Measurements from ENCODE around the gene RBMS1.

The RBMS1 gene

DNA sequence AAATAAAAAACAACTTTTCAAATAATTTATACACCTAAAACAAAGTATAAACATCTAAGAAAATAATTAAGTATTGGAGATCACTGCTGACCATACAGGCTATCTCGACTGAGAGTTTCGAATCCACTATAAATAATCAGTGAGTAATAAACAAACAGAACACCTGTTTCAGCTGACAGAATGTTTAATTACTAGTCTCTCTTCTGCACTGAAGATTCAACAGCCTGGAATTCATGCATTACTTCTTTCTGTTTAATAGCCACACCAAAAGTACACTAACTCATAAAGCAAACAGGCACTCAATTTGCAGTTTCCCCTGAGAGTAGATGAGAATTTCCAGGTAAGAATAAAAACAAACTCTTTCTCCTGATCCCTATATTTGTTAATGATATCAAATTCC is 138.5 kb downstream of the RBMS1 start:
- DNase-seq: no peak

DNA sequence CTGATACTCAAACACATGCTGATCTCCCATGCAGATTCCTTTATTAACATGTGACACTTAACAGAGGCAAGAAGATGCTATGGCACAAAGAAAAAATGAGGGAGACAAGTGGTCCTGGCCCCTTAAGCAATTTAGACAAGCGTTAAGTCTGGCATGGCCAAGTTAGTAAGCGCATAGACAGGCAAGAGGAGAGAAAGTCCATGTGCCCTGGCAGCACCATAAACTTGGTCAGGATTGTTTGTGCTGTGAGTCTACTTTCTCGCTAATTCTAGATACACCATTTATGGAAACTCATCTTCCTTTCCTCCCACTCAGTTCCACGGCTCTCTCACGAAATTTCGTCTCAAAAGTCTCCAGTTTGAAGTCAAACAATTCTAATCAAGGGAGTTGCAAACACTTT is 138.9 kb downstream of the RBMS1 start:
- DNase-seq: no peak

DNA sequence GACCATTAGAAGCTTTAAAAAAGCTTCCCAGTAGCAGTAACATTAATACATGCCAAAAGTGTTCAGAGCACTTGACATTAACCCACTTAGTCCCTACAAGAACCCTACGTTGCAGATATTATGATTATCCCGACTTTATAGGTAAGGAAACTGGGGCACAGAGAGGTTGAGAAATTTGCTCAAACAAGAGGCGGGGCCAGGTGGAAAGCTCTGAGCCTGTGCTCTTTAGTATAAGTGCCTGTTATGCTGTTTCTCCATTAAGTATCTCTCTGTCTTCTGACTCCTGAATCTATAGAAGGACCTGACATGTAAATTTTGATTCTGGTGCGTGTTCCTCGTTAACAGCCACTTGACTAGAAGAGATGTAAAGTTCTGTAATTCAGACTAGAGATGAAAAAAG is 139.8 kb downstream of the RBMS1 start:
- no peak for DNase-seq

GRCh38 chr2:160353166-160353565 is 140.4 kb downstream of the RBMS1 start:
- DNase-seq: no peak

DNA sequence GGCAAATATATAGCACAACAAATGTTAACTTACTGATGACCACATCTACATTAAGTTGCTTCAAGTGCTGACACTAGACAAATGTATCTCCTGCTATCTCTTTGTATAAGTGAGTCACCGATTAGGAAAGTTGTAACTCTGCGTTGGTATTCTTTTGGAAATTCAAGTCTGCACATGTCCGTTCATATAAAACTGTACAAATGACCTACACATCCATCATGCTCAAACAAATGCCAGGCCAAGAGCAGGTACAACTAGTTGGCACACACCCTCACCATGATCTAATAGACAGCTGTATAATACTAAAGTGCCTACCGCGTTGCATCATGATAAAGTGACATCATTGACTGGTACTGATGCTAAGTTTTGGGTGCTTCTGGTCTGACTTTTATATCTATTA is 141.1 kb downstream of the RBMS1 start:
- DNase-seq: no peak

- DNase-seq: no peak
Measured at GRCh38 chr2:160351956-160352355, 141.7 kb downstream of the RBMS1 start.

- no peak for DNase-seq
Measured at GRCh38 chr2:160349306-160349705, 144.3 kb downstream of the RBMS1 start.

DNA sequence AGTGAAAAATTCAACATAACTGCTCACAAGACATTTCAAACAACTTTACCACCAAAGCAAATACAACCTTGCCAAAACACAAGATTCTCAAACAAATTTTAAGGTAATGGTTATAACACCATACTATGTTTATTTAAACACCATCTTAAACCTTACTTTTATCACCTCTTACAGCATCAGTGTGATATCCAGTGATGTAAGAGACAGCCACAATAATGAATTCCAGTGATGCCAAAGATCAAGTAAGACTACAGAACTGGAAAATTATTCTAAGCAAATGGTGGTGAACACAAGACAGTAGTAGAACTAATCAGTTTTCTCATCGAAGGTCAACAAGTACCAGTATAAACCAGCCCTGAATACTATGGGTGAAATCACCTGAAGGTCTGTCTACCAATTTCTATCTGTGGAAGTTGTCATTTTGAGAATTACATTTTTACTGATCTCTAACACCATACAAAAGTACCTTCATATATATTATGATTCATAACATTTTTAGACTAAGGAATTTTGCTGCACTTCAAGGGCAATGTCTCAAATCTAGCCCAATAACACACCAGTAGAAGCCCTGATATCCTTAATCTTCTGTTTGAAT is 146.2 kb downstream of the RBMS1 start:
- DNase-seq: no peak

GRCh38 chr2:160345071-160345764 is 148.4 kb downstream of the RBMS1 start:
- DNase-seq: no peak

- no peak for DNase-seq
Measured at GRCh38 chr2:160343404-160343803, 150.2 kb downstream of the RBMS1 start.

- DNase-seq: no peak
Measured at GRCh38 chr2:160339726-160340125, 153.9 kb downstream of the RBMS1 start.

GRCh38 chr2:160338901-160339685 is 154.5 kb downstream of the RBMS1 start:
- no peak for DNase-seq

DNA sequence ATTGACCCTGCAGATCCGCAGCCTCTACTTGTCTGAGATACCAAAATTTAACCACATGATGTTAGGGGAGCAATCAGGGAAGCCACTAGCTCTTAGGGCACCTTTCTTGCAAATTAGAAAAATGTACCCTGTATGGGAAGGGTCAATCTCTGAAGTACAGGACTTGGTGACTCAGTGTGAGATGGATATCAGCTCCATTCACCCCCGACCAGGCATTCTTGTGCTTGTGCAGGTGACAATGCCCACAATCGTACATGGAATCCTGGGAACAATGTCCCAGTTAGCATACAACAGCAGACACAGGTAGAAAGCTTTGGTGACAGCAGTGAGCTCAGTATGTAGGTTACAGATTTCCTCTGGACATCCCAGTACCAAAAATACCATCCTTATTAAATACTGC is 155.9 kb downstream of the RBMS1 start:
- no peak for DNase-seq

- DNase-seq: no peak
Measured at GRCh38 chr2:160336635-160337034, 157.0 kb downstream of the RBMS1 start.

DNA sequence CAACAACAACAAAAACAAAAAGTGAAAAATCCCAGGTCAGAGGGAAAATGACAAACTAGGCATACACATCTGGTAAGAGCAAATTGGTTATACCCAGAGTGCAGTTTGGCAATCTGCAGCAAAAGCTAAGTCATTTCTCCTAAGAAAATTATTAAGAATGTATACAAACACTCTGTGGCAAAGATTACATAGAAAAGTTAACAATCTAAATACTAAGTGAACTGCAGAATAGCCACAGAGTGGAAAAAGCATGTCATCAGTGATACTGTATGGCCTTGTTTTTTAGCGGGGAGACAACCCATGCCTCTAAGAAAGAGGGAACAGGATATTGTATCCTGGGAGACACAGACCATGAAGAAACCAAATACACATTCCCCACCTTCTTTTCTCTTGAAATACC is 157.5 kb downstream of the RBMS1 start:
- DNase-seq: no peak

DNA sequence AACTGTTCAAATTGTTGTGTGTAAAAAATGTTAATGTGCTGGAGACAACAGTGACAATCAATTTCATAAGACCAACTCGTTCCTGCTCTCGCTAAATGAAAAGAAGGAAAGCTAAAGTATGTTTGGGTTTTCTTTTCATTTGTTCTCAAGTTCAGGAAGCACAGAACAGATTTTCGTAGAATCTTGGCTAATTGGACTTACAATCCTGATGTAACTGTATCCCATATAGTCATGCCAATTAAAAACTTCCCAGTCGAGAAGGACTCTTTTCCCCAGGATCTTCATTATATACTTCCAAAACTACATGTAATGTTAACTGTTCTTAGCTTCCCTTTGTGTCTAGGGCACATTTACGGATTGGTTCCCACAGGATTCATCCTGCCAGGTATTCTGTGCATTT is 158.2 kb downstream of the RBMS1 start:
- no peak for DNase-seq

GRCh38 chr2:160334028-160334741 is 159.4 kb downstream of the RBMS1 start:
- DNase-seq: peak; percentile 42

DNA sequence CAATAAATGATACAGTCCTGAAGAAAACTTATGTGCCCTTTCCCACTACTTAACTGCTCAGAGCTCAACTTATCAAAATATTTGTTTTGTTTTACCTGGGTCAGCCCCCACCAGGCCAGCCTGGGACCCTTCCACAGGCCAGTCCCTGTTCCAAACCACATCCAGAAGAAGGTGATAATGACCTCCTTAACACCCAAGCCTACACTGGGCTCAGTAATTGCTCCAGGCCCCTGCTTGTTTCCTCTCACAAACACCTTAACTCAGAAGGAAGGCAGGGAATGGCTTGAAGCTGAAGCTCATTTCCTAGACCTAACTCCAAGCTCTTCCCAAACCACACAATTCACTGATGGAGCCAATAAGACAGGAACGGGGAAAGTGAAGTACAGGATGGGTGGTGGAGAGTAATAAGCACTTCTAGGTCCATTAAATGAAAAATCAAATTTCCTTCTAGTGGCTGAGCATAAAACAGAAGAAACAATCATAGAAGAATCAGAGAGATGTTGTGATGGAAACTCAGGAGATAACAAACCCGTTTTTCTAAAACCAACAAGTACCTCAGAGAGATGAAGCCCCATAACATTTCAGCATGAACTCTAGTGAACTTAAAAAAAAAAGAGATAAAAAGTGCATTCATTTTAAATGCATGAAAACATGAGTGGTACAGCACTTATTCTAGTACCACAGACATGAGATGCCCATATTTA is 160.1 kb downstream of the RBMS1 start:
- DNase-seq: no peak

DNA sequence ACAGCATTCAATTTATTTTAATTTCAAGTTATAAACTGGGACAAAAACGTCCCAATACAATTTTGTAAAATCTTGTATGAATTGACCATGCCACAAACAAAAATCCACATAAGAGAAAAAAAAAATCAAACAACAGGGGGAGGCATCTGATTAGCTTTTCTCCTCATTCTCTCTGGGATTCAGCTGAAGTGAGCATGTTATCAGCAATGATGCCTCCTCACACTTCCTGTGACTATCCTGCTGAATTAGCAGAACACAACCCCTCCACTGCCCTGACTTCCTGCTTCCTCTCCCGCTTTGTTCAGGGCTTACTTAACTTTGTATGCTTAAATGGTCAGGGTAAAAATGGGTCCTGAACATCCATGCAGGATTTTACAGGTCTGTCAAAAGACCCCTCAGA is 161.3 kb downstream of the RBMS1 start:
- no peak for DNase-seq

- DNase-seq: no peak
Measured at GRCh38 chr2:160331258-160332025, 162.2 kb downstream of the RBMS1 start.

DNA sequence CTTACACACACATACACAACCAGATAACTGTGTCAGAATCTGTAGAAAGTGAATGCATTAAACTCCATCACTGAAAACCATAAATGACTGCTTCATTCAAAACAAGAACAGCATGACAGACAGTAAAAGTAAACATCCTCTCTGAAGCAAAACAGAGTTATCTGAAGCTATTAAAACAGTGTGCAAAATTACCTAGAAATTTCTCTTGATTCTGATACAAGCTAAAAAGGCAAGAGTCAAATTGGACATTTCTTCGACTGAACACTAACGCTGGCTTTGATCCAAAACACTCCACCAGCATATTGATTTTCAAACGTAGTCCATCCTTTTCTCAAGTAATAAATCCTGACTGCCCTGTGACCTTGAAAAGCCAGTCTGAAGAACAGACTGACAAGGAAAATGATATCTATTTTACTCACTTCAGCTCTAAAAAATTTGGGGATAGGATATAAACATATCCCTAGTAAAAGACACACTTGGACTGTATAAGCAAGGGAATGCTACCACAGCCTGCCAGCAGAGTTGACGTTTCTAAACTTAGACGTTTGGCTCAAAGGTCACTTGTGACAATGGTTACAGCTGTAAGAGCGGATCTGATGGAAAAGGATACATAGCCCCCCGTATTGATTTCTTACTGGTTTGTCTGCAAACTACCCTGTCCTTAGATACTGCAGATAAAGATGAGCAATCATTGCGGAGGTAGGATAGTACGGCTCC is 164.6 kb downstream of the RBMS1 start:
- DNase-seq: no peak

Data from activated naive CD4-positive, alpha-beta T cell treated with Interleukin-2 at 50 U/mL for 16 hours (primary cell).